Activated naive CD4-positive, alpha-beta T cell treated with anti-CD3 and anti-CD28 coated beads, Interleukin-2, amount 50 U/mL, for 24 hours (primary cell): ENCODE measurements around the gene FASN.
A peak's percentile ranks its signal among the peaks of the same experiment; 100 is the strongest.

Experiments used
- H3K27ac Mint-ChIP-seq: one replicate; pipeline ENCODE4 v1.8.0; 2021; ENCODE audit warnings: mild to moderate bottlenecking, mixed read lengths
- H3K27me3 Mint-ChIP-seq: one replicate; pipeline ENCODE4 v1.8.0; 2021; ENCODE audit warnings: mixed read lengths
- H3K36me3 Mint-ChIP-seq: one replicate; pipeline ENCODE4 v1.8.0; 2021; ENCODE audit warnings: mixed read lengths
- H3K4me1 Mint-ChIP-seq: one replicate; pipeline ENCODE4 v1.8.0; 2021; ENCODE audit warnings: mixed read lengths
- H3K4me3 Mint-ChIP-seq: one replicate; pipeline ENCODE4 v1.8.0; 2021; ENCODE audit warnings: mild to moderate bottlenecking, mixed read lengths
- H3K9me3 Mint-ChIP-seq: one replicate; pipeline ENCODE4 v1.8.0; 2021; ENCODE audit warnings: mixed read lengths

The FASN gene

DNA sequence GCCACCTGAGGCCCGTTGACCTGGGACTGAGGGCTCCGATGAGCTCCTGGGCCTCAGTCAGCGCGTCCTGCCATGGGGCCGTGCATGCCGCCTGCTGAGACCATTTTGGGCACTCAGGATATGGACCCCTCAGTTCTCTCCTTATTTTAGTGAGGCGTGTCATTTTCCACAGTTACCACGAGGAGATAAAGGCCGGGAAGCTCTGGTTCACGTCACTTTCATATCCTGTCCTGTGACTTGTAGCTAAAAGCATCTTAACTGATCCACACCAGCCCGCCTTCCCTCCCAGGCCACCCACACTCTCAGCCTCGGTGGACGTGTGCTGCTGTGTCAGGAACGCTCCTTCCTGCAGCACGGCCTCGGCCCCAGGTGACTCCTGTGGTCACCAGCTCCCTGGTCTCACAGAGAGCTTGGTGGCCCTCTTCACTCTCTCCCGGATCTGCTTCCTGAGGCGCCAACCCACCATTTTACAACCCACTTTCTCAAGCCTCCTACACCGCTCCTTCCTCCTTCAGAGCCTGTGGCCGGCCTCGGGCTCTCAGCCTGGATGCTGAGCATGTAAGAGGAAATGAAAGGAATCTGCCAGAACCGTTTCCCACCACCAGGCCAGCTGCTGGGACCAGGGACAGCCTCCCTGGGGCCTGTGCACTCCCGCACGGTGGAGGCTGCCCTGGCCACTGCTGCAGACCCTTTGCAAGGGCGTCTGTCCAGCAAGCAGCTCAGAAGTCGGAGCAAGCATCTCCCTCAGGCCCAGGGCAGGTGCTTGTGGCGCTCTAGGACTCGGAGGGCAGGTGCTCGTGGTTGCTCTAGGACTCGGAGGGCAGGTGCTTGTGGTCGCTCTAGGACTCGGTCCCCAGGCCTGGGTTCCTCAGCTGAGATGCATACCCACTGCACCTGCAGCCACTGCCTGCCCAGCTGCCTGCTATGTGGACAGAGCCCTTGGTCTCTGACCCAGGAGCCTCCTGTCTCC, 23.9 kb upstream of the FASN start:
- Mint-ChIP-seq H3K36me3 (peaks cover 4% of the 10 kb centered on the region), H3K27ac (peak overlapping the region; percentile 89), H3K4me3 (peak overlapping the region; percentile 74), H3K4me1 (peaks cover 74% of the 10 kb centered on the region), H3K27me3 (no peaks in the 10 kb centered on the region), H3K9me3 (no peaks in the 10 kb centered on the region)

DNA sequence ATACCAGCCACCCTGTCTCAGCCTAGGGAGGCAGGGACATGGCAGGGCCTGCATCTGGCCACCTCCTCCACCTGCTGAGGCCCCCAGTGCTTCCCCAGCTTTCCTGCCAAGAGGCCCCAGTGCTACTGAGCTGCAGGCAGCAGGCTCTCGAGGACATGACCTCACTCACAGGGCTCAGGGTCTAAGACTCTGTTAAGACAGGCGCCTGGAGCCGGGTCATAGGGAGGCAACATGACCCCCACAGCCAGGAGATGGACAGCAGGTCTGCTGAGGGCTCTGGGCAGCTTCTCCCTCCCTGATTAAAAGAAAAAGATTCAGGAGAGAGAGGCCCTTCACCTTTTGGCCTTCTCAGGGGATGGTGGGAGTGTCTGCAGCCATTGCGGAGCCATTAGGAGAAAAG, 23.2 kb upstream of the FASN start:
- H3K4me3 Mint-ChIP-seq = no peak overlapping the region
- no peak overlapping the region for H3K27ac Mint-ChIP-seq
- no peaks in the 10 kb centered on the region for H3K9me3 Mint-ChIP-seq
- H3K4me1 Mint-ChIP-seq = peaks cover 67% of the 10 kb centered on the region
- no peaks in the 10 kb centered on the region for H3K27me3 Mint-ChIP-seq
- H3K36me3 Mint-ChIP-seq = peaks cover 4% of the 10 kb centered on the region

DNA sequence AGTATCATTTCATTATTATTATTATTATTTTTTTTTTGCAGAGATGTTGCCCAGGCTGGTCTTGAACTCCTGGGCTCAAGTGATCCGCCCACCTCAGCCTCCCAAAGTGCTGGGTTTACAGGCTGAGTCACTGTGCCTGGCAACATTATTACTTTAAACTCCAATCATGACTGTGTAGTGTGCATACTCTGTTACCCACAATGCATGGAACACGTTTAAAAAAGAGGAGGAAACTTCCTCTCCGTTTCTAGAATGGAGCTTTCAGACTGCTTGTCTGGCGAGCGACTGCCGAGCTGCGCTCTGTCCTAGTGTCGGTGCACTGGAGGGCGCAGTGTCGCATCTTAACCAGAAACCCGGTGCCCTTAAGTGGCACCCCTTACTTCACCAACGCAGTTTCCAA, 22.1 kb upstream of the FASN start:
- H3K27ac Mint-ChIP-seq = peak overlapping the region; percentile 76
- H3K27me3 Mint-ChIP-seq = no peaks in the 10 kb centered on the region

DNA sequence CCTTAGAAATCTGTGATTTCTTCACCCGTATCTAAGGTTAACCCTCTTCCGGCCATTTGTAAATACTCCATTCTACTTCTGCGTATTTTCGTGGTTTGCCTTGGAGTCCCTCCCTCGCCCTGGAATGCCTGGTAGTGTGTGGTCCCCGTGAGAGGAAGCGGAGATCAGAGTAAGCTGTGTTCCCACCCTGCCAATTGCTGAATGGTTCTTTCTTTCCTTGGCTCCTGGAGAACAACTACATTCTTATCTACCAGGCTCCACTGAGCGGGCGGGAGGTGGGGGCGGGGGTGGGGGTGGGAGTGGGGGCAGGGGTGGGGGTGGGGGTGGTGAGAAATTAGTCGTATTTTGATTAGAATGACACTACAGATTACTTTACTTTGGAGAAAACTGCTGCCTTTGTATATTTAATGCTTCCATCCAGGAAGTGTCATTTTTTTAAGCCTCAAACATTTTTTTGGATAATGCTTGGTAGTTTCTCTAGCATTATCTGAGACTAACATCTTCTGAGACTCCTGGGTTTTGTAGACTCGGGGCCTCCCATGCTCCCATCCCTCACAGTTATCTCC, 20.9 kb upstream of the FASN start:
- H3K4me3 Mint-ChIP-seq = no peak overlapping the region
- H3K9me3 Mint-ChIP-seq = no peaks in the 10 kb centered on the region

More for the DNA sequence above, 22.1 kb upstream of the FASN start:
- Mint-ChIP-seq H3K9me3 (no peaks in the 10 kb centered on the region), H3K4me3 (peak overlapping the region; percentile 60), H3K36me3 (peaks cover 4% of the 10 kb centered on the region), H3K4me1 (peaks cover 58% of the 10 kb centered on the region)

DNA sequence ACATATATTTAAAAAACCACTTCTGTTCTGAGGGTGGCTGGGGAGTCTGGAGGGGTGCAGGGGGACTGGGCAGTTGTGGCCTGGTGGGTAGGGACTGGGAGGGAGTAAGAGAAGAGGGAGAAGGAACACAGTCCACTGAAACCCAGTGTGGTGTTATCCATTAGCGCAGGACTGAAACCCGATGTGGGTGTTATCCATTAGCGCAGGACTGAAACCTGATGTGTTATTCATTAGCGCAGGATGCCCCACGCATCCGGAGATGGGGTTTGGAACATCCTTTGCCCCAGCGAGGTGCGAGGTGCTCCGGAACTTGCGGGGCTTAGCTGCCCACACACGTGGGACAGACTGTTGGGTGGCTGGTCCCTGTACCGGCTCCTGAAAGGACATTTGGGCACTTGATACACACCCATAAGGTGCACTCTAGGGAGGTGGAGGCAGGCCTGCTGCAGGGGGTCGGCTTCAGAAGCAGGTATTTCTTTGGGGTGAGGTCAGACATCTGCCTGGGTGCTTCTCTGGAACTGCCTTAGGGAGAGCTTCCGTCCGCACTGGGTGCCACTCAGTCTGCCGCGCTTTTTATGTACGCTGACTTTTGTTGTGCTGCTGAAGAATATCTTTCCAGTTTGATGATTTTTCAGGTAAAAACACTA, 20.3 kb upstream of the FASN start:
- Mint-ChIP-seq H3K27me3 (no peaks in the 10 kb centered on the region), H3K27ac (no peak overlapping the region), H3K4me3 (no peak overlapping the region), H3K9me3 (no peaks in the 10 kb centered on the region), H3K4me1 (peaks cover 40% of the 10 kb centered on the region), H3K36me3 (no peaks in the 10 kb centered on the region)

More for the DNA sequence above, 20.9 kb upstream of the FASN start:
- Mint-ChIP-seq H3K27ac (peak overlapping the region; percentile 30), H3K27me3 (no peaks in the 10 kb centered on the region), H3K36me3 (no peaks in the 10 kb centered on the region), H3K4me1 (peaks cover 46% of the 10 kb centered on the region)

DNA sequence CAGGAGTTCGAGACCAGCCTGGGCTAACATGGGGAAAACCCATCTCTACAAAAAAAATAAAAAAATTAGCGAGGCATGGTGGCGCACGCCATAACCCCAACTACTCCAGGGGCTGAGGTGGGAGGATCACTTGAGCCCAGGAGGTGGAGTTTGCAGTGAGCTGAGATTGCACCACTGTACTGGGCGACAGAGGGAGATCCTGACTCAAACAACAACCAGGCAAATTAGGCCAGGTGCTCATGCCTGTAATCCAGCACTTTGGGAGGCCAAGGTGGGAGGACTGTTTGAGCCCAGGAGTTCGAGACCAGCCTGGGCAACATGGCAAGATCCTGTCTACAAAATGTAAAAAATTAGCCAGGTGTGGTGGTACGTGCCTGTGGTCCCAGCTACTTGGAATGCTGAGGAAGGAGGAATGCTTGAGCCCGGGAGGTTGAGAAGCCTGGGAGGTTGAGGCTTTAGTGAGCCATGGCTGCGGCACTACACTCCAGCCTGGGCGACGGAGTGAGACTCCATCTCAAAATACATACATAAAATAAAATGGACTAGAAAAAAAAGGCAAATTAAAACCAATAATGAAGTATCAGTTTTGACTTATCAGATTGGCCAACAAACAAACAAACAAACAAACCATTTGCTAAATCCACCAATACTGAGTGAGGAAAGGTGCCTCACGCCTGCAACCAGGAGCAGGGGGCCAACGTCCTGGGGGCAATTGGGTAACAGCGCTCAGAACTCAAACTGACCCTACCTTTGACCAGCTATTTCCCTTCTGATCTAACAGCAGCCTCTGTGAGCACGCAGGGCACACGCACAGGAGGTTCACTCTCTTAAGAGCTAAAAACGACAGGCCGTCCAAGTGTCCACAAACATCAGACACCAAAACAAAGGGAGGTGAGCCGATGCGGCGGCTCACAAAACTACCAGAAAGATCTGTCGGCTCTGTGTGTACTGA, 19.4 kb upstream of the FASN start:
- H3K4me3 Mint-ChIP-seq = no peak overlapping the region
- no peaks in the 10 kb centered on the region for H3K36me3 Mint-ChIP-seq
- H3K27me3 Mint-ChIP-seq = no peaks in the 10 kb centered on the region
- no peak overlapping the region for H3K27ac Mint-ChIP-seq
- no peaks in the 10 kb centered on the region for H3K9me3 Mint-ChIP-seq
- H3K4me1 Mint-ChIP-seq = peaks cover 33% of the 10 kb centered on the region

DNA sequence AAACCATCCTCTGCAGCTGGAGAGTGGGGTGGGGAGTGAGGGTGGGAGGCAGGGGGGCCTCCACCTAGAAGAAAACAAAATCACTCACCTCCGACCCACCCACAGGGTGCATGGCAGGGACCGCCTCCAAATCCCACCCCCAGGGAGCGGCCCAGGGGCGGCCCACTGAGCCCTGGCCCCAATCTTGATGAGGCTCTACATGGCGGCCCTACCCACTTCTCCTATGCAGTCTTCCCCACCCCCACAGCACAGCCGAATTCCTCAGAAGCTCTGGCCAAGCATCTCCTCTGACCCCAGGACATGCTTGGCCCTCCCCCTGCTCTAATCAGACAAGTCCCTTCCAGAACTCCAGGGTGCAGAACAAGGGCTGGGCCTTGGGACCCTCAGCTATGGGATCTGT, 18.2 kb upstream of the FASN start:
- Mint-ChIP-seq H3K27ac (no peak overlapping the region), H3K27me3 (no peaks in the 10 kb centered on the region), H3K9me3 (no peaks in the 10 kb centered on the region), H3K4me3 (no peak overlapping the region), H3K4me1 (peaks cover 22% of the 10 kb centered on the region), H3K36me3 (peaks cover 1% of the 10 kb centered on the region)

DNA sequence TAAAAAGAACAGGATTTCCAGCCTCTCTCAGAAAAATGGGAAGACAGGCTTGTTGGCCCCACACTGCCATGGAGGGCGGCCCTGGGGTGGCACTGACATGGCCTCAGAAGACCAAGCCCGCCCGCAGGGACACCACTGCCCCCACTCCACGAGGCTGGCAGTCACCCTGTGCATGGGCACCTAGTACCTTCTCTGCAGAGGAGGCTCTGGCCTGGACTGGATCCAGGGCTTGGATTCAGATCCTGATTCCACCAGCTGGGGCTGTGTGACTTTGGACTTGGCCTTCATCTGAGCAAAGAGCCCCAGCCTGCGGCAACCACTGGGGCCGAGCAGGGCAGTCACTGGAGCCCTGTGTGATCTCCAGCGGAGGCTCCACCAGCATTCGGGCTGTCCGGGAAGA, 16.8 kb upstream of the FASN start:
- Mint-ChIP-seq H3K36me3 (peaks cover 1% of the 10 kb centered on the region), H3K9me3 (no peaks in the 10 kb centered on the region), H3K4me1 (peaks cover 20% of the 10 kb centered on the region), H3K27ac (no peak overlapping the region), H3K27me3 (no peaks in the 10 kb centered on the region), H3K4me3 (no peak overlapping the region)

DNA sequence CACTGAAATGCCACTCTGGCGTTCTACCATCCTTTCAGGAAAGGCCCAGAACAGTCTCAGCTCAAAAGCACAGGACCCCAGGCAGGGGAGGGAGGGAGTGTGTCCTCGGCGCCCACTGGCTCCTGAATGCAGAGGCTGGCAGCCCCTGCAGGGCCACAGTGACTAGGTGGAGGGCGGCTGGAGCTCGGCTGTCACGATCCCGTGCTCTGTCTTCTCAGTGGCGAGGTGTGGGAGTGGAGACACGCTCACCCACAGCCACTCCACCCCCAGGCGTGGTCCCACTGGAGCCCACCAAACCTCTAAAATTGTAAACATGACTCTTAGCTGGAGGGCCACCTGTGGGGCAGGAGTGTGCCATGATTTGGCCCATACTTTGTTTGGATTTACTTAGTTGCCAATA, 16.4 kb upstream of the FASN start:
- Mint-ChIP-seq H3K36me3 (peaks cover 1% of the 10 kb centered on the region), H3K27me3 (no peaks in the 10 kb centered on the region), H3K4me3 (no peak overlapping the region), H3K27ac (no peak overlapping the region), H3K9me3 (no peaks in the 10 kb centered on the region), H3K4me1 (peaks cover 16% of the 10 kb centered on the region)

DNA sequence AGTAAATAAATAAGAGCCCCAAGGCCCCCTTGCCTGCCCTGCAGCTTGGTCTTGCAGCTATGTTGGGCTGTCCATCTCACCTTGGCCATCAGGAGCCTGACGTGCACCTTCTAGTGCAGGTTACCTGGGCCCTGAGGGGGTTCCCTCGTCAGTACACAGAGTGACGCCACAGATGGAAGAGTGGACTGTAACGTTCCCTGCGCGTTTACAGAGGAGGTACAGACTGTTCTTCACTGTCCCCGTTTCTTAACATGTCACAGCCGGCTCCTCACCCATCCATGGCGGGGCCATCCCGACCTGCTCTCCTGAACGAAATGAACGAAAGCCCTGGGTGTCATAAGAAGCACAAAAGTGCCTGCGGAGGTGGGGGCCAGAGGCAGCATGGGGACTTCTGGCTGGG, 15.9 kb upstream of the FASN start:
- no peak overlapping the region for H3K27ac Mint-ChIP-seq
- H3K4me1 Mint-ChIP-seq = peaks cover 12% of the 10 kb centered on the region
- H3K27me3 Mint-ChIP-seq = no peaks in the 10 kb centered on the region
- H3K36me3 Mint-ChIP-seq = peaks cover 1% of the 10 kb centered on the region
- H3K9me3 Mint-ChIP-seq = no peaks in the 10 kb centered on the region
- no peak overlapping the region for H3K4me3 Mint-ChIP-seq

DNA sequence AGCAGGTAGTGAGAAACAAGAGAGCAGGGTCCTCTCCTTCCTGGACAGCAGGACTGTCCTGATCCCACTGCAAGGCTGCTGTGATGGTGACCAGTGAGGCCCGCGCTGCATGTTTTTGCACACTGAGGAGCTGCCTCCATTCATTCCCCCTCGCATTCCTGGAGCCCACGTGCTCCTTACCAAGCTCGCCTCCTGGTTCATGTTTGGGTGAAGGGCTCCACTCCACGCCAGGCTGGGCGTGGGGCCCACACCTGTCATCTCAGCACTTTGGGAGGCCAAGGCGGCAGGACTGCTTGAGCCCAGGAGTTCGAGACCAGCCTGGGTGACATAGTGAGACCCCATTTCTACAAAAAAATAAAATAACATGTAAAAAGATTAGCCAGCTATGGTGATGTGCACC, 15.4 kb upstream of the FASN start:
- Mint-ChIP-seq H3K27me3 (no peaks in the 10 kb centered on the region), H3K4me1 (peaks cover 12% of the 10 kb centered on the region), H3K36me3 (peaks cover 1% of the 10 kb centered on the region)

DNA sequence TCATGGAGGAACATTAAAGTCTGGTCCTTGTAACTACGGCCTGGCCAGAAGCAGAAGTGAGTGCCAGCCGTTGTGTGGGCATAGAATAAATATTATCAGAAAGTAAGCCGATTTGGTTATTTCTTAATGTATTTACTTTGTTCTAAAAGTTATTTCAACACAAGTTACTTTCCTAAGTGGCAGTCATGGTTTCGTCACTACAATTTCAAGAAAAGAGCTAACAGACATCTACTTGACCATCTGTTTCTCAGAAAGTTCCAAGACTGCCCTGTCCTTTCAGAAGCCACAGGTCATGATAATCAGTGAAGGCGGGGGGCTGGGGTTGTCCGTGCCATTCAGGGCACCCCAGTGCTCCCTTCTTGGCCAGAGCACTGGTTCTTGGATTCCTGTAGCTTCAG, 14.9 kb upstream of the FASN start:
- Mint-ChIP-seq H3K4me1 (peaks cover 10% of the 10 kb centered on the region), H3K27me3 (no peaks in the 10 kb centered on the region), H3K27ac (no peak overlapping the region), H3K4me3 (no peak overlapping the region), H3K36me3 (peaks cover 1% of the 10 kb centered on the region), H3K9me3 (no peaks in the 10 kb centered on the region)

More for the DNA sequence above, 15.4 kb upstream of the FASN start:
- no peak overlapping the region for H3K27ac Mint-ChIP-seq
- H3K9me3 Mint-ChIP-seq = no peaks in the 10 kb centered on the region
- no peak overlapping the region for H3K4me3 Mint-ChIP-seq

DNA sequence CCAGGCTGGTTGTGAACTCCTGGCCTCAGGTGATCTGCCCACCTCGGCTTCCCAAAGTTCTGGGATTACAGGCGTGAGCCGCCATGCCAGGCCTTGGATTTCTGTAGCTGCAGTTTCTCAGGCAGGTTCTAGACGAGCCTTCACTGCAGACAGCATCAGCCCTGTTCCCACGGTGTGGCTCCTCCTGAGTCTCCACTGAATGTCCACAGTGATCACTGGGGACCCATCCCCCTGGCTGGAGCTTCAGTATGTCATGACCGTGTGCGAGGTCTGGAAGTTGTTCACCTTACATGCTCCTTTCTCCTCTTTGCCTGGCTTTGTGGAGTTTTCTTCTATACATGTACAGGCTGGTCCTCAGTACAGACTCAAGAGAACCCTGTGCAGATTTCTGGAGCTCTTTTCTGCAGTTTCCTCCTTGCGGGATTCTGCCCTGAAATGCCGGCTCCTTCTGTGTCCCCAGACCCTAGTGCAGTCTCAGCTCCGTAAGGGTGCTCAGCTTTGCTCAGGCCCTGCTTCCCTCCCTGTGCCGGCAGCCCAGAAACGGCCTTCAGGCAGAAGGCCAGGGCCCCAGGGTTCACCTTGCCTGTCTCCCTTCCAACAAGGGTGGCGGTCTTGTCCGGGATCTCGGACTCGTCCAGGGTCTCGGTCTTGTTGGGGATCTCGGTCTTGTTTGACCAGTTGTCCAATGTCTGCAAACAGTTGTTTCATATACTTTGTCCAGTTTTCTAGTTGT, 14.3 kb upstream of the FASN start:
- Mint-ChIP-seq H3K9me3 (no peaks in the 10 kb centered on the region), H3K4me1 (peaks cover 8% of the 10 kb centered on the region), H3K27me3 (no peaks in the 10 kb centered on the region), H3K36me3 (peaks cover 1% of the 10 kb centered on the region), H3K4me3 (no peak overlapping the region), H3K27ac (no peak overlapping the region)

DNA sequence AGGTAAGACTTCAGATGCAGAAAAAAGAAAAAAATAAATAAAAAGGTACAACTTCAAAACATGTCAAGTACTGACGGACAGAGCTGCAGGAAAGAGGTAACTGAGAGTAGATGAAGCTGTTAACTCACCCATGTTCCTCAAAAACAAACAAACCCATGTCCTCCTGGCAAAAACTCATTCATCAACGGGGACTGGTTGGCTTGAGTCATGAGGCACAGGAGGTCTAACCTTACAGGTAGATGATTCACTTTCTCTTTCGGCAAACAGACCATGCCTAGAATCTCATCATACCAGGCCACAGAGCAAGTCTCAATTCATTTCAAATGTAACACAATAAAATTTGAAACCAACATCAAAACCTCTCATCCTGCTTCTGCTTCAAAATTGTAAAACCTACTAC, 12.3 kb upstream of the FASN start:
- Mint-ChIP-seq H3K36me3 (peaks cover 1% of the 10 kb centered on the region), H3K9me3 (no peaks in the 10 kb centered on the region), H3K4me1 (peaks cover 22% of the 10 kb centered on the region), H3K27me3 (no peaks in the 10 kb centered on the region), H3K4me3 (no peak overlapping the region), H3K27ac (no peak overlapping the region)
